ENCODE measurements around the gene ST6GALNAC4. TPM values are rescaled to one million over a fixed set of nuclear protein-coding genes. Genes with fewer than 3 reads are reported as not detected.

Gene ST6GALNAC4
- total and polyA plus RNA-seq, 10 of the 15 experiments (the other 5 are each of a cell fraction or from before 2014, with no cell fraction given): 4.2 to 63.2 (median 35.2) TPM

DNA sequence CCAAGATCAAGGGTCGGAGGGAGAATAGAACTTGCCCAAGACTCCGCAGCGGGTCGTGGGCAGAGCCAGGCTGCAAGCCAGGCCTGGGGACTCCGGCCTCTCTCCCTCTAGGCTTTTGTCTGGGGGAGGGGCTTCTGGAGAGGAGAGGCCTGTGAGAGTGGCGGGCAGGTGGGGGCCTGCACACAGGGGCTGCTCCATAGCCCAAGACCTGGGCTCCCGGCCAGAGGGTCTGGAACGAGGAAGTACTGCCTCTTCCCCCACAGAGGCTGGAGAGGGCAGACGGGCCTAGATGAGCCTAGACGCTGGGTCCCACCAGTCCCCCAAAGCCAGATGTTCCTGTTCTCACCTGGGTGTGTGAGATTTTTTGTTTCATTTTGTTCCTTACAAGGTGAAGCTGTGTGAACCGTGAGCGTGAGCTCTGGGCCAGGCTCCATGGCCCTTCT, 12.3 kb downstream of the ST6GALNAC4 start:
- ChIA-PET POLR2A (interaction anchor here (0.6 to 11.0 kb wide), 4 partner anchors 11 to 778 kb away, joined by 3 to 166 read pairs (median 6); partner anchors contain the start of gene ST6GALNAC4), SMC1A (ENCODE audit: uncharacterized antibody, unreplicated experiment) (interaction anchor here (0.6 to 4.9 kb wide), 5 partner anchors 9 to 130 kb away, joined by 3 to 37 read pairs (median 3); partner anchors contain the start of gene ST6GALNAC4), CTCF (interaction anchor here (1.4 to 2.1 kb wide), 6 partner anchors 8 to 119 kb away, joined by 4 to 8 read pairs (median 6); partner anchors contain the start of genes CDK9 and ST6GALNAC4), RAD21 (ENCODE audit: unreplicated experiment) (interaction anchor here (0.6 to 10.1 kb wide), 3 partner anchors 12 to 170 kb away, joined by 3 to 92 read pairs (median 3); partner anchors contain the start of genes NAIF1, ST6GALNAC4 and TOR2A)
- Histone ChIP-seq H3K4me1 (ENCODE audit: control insufficient read depth, insufficient read depth, low read length) (peaks cover 66% of the 10 kb centered on the region), H3K27ac (ENCODE audit: control insufficient read depth, insufficient read depth) (peak overlapping the region; percentile 90), H3K36me3 (ENCODE audit: control insufficient read depth in 2 of 2, insufficient read depth in 2 of 2, low read length in 1 of 2) (peaks cover under 1 to 7% of the 10 kb centered on the region in 2 experiments; a peak in 2 of 4 replicates), H3K27me3 (replicated peaks in 1 of 2; ENCODE audit: control insufficient read depth in 2 of 2, insufficient read depth in 2 of 2, low read length in 1 of 2) (no peaks in the 10 kb centered on the region), H4K20me1 (ENCODE audit: control insufficient read depth, insufficient read depth) (no peaks in the 10 kb centered on the region), H2AFZ (ENCODE audit: control insufficient read depth, low read depth, low read length) (no peak overlapping the region), H3K9ac (ENCODE audit: control insufficient read depth, insufficient read depth, low read length) (peak overlapping the region; percentile 57), H3K79me2 (ENCODE audit: control insufficient read depth, insufficient read depth, low read length) (peaks cover 2% of the 10 kb centered on the region), H3K4me2 (ENCODE audit: control insufficient read depth, insufficient read depth) (peak overlapping the region; percentile 75), H3K4me3 (peak overlapping the region; percentile 17; the same call in 1 of the 2 replicates), H3K9me3 (replicated peaks; ENCODE audit: control insufficient read depth, insufficient read depth, low read length) (no peaks in the 10 kb centered on the region)
- DNase-seq (ENCODE audit: low read depth, low spot score): no peak
- in situ Hi-C loops (cut with MboI): no loop called here
- no TSS peak for BruUV-seq (replicated peaks)
- no peak for TF ChIP-seq SMAD5 (IDR thresholded peaks at IDR 0.05; ENCODE audit: low read depth)
- no peak for TF ChIP-seq RUNX3 (IDR thresholded peaks at IDR 0.05; ENCODE audit: low read length)
- no peak for TF ChIP-seq SUPT20H (IDR thresholded peaks at IDR 0.05; ENCODE audit: borderline replicate concordance, control insufficient read depth, low read depth, low read length)
- no peak for TF ChIP-seq RB1 (IDR thresholded peaks at IDR 0.05; ENCODE audit: borderline replicate concordance)
- TF ChIP-seq POU2F2 (IDR thresholded peaks at IDR 0.05; ENCODE audit: borderline replicate concordance, low read depth, low read length): no peak
- no peak for TF ChIP-seq POLR2A (IDR thresholded peaks at IDR 0.05; ENCODE audit: low read depth, low read length)
- TF ChIP-seq SMC3 (IDR thresholded peaks at IDR 0.05; ENCODE audit: borderline replicate concordance, low read length): no peak
- no peak for TF ChIP-seq MEF2A (IDR thresholded peaks at IDR 0.05; ENCODE audit: insufficient read depth, low read depth, low read length)
- no peak for TF ChIP-seq MTA3 (IDR thresholded peaks at IDR 0.05; ENCODE audit: borderline replicate concordance, low read length)
- TF ChIP-seq NR2F1 (conservative IDR thresholded peaks at IDR 0.05): no peak
- TF ChIP-seq RAD51 (IDR thresholded peaks at IDR 0.05): no peak
- TF ChIP-seq TARDBP (IDR thresholded peaks at IDR 0.05; ENCODE audit: borderline replicate concordance): no peak
- no peak for TF ChIP-seq TAF1 (IDR thresholded peaks at IDR 0.05; ENCODE audit: borderline replicate concordance, low read depth, low read length)
- TF ChIP-seq, protein P1, sequence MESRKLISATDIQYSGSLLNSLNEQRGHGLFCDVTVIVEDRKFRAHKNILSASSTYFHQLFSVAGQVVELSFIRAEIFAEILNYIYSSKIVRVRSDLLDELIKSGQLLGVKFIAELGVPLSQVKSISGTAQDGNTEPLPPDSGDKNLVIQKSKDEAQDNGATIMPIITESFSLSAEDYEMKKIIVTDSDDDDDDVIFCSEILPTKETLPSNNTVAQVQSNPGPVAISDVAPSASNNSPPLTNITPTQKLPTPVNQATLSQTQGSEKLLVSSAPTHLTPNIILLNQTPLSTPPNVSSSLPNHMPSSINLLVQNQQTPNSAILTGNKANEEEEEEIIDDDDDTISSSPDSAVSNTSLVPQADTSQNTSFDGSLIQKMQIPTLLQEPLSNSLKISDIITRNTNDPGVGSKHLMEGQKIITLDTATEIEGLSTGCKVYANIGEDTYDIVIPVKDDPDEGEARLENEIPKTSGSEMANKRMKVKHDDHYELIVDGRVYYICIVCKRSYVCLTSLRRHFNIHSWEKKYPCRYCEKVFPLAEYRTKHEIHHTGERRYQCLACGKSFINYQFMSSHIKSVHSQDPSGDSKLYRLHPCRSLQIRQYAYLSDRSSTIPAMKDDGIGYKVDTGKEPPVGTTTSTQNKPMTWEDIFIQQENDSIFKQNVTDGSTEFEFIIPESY (IDR thresholded peaks at IDR 0.05): no peak
- TF ChIP-seq, protein P2, sequence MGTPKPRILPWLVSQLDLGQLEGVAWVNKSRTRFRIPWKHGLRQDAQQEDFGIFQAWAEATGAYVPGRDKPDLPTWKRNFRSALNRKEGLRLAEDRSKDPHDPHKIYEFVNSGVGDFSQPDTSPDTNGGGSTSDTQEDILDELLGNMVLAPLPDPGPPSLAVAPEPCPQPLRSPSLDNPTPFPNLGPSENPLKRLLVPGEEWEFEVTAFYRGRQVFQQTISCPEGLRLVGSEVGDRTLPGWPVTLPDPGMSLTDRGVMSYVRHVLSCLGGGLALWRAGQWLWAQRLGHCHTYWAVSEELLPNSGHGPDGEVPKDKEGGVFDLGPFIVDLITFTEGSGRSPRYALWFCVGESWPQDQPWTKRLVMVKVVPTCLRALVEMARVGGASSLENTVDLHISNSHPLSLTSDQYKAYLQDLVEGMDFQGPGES (IDR thresholded peaks at IDR 0.05): no peak
- peak; percentile 1 for ATAC-seq
- intact Hi-C loops (cut with micrococcal nuclease; ENCODE audit: unreplicated experiment): no loop called here
- WGBS (ENCODE audit: insufficient coverage, insufficient replicate concordance, low lambda C conversion rate, missing lambda C conversion rate): 24% methylated on average over 12 of the region's 12 CpGs
- peak; percentile 52 for FAIRE-seq
